Heart left ventricle (tissue), 13 donors: Measurements from ENCODE around the gene OPRPN.

Experiments
- CTCF ChIP-seq, 12 donors: fragments of 200-600 bp; sonication (generic) in 4 of 12; IDR thresholded peaks; one replicate each; pipeline versions ENCODE4 v1.5.0 to v1.8.0; 2018 to 2022; ENCODE audit warnings: antibody characterized with exemption in 12 of 12, mild to moderate bottlenecking in 5 of 12
- POLR2A ChIP-seq, 2 donors: fragments of 450-650 bp; IDR thresholded peaks; one replicate each; pipeline ENCODE4 v1.6.1; 2017; ENCODE audit warnings: antibody characterized with exemption in 2 of 2, mild to moderate bottlenecking in 2 of 2, moderate library complexity in 2 of 2
- donor health status: ischemic (EF 13 %, LVEDD 7.1; RV severe dilation, severe dysfunction).
- donor health status: DM: no; HTN: yes; CAD: no.
- donor health status: DM: no; HTN: no; CAD: no.
- donor health status: ischemic (EF 25% LVEDD 6.9; RV normal size, moderate dysfunction).
- donor health status: ischemic (EF 25% LVEDD 5.7; RV mildly dilated, moderate dysfunction).
- donor health status: ischemic (EF 35%, LVEDD 5.7; RV mildly dilated, moderate dysfunction).
- donor health status: nonischemic (EF 11% LVEDD 7.7; RV severe dilation, severe dysfunction).
- donor health status: DM: yes; HTN: yes; CAD: no.
- donor health status: PGD.
- donor health status: ischemic (EF 29% LVEDD 5.4; RV normal size, mild dysfunction).
- donor health status: nonischemic (EF 23%, LVEDD 6.1; RV moderate dilation, normal function).

GRCh38 chr4:70426789-70427188, 29.0 kb downstream of the OPRPN start:
- TF ChIP-seq CTCF (IDR thresholded peaks at IDR 0.05) (no peak), POLR2A (IDR thresholded peaks at IDR 0.05) (no peak)
